SK-N-SH (cell line): ENCODE results near the gene ATP13A4.
"Not testable (repeated sequence)": the region's sequence is repeated elsewhere in the genome, so short reads cannot be mapped to it uniquely, and the experiment has no call there.

ENCODE experiments used
- POLR2AphosphoS5 ChIP-seq: IDR thresholded peaks from 2 replicates; pipeline ENCODE4 v1.6.1; 2012; ENCODE audit warnings: low read depth, low read length
- TF ChIP-seq, protein P1 (sequence below): fragments of 200-600 bp; sonication (generic); IDR thresholded peaks from 2 replicates; pipeline ENCODE4 v1.6.1; 2017; ENCODE audit warnings: antibody characterized with exemption, mild to moderate bottlenecking, moderate library complexity

DNA sequence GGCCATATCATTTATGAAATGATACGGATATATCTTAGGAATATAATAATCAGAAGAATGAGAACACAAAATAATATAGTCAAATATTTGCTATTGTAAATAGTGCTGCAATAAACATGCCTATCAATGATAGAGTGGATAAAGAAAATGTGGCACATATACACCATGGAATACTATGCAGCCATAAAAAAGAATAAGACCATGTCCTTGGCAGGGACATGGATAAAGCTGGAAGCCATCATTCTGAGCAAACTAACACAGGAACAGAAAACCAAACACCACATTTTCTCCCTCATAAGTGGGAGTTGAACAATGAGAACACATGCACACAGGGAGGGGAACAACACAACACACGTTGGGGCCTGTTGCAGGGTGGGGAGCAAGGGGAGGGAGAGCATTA lies 28.6 kb downstream of the ATP13A4 start:
- not testable (repeated sequence) for TF ChIP-seq POLR2AphosphoS5
- TF ChIP-seq, protein P1, sequence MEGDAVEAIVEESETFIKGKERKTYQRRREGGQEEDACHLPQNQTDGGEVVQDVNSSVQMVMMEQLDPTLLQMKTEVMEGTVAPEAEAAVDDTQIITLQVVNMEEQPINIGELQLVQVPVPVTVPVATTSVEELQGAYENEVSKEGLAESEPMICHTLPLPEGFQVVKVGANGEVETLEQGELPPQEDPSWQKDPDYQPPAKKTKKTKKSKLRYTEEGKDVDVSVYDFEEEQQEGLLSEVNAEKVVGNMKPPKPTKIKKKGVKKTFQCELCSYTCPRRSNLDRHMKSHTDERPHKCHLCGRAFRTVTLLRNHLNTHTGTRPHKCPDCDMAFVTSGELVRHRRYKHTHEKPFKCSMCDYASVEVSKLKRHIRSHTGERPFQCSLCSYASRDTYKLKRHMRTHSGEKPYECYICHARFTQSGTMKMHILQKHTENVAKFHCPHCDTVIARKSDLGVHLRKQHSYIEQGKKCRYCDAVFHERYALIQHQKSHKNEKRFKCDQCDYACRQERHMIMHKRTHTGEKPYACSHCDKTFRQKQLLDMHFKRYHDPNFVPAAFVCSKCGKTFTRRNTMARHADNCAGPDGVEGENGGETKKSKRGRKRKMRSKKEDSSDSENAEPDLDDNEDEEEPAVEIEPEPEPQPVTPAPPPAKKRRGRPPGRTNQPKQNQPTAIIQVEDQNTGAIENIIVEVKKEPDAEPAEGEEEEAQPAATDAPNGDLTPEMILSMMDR = not testable (repeated sequence)
